CD4-positive, alpha-beta T cell treated with Interleukin-6 at 100 ng/mL for 8 hours (primary cell): Measurements from ENCODE around the gene ITPR3.

Experiments
- DNase-seq: peaks from one replicate; pipeline ENCODE4 v3.0.0-alpha.2; 2020; ENCODE audit warnings: mixed read lengths, low spot score

Gene ITPR3

DNA sequence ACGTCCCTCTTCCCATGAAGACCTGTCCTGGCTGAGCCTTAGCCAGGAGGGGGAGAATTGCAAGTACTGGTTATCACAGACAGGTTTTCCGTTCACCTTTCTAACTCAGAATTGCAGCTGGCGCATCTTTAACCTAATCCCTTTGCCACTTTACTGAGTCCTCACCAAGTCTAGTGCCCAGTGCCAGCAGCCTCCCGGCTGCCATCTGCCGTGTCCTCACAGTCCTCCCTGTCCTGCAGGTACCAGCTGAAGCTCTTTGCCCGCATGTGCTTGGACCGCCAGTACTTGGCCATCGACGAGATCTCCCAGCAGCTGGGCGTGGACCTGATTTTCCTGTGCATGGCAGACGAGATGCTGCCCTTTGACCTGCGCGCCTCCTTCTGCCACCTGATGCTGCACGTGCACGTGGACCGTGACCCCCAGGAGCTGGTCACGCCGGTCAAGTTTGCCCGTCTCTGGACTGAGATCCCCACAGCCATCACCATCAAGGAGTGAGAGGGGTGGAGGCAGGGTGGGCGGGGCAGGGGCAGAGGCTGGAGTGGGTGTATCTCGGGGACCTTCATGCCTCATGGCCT is 49.1 kb downstream of the ITPR3 start:
- no peak for DNase-seq

DNA sequence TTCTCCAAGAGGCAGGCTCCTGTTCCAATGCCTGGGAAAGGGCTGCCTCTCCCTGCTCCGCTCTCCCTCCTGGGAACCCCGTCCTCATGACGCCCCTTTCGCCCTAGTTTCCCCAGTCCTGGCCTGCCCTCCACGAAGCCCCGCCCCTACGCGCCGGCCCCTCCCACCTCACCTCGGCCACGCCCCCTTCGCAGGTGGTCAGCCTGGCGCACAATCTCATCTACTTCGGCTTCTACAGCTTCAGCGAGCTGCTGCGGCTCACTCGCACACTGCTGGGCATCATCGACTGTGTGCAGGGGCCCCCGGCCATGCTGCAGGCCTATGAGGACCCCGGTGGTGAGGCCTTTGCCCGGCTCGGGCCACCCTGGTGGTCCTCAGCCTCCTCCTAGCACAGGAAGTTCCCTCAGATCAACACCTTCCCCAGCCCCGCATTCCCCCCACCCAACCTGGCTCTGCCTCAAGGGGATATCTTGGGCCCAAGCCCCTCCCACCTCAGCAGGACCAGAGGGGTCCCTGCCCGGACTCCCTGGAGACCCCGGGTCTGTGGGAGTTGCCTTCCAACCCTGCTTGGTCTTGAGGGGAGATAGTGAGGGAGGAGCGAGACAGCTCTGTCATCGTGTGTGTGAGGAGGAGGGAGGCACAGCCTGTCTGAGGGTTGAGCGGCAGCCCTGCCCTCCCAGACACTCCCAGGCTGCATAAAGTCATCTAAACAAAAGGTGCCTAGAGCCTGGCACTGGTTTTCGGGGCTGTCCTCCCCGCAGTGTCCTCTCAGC is 50.0 kb downstream of the ITPR3 start:
- no peak for DNase-seq

DNA sequence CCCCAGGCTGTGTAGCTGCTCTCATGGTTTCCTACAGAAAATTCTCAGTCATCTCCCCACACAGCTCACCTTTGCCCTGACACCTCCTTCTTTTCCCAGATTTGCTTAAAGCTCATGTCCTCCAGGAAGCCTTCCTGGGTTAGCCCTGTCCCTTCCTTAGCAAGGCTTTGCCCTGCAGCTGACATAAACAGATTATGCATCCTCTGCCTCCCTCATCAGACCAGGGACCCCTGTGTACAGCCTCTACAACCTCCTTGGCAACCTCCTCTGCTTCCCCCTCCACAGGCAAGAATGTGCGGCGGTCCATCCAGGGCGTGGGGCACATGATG is 50.6 kb downstream of the ITPR3 start:
- DNase-seq = no peak

DNA sequence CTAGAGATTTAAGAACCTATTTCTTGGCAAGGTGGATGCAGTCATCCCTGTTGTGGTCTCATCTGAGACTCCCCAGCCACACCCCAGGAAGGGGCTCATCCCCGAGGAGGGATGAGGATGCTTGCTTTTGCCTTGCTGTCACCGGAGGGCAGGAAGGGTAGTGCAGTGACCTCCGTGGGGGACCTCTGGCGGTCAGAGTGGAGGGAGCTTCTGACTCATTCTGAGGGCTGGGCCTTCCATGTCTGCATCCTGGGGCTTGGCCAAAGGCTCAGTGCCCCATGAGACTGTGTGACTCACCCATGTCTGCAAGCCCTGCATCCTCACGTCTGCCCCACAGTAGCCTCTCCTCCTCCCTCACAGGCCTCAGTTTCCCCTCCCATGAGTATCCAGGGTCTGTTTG is 51.7 kb downstream of the ITPR3 start:
- no peak for DNase-seq

DNA sequence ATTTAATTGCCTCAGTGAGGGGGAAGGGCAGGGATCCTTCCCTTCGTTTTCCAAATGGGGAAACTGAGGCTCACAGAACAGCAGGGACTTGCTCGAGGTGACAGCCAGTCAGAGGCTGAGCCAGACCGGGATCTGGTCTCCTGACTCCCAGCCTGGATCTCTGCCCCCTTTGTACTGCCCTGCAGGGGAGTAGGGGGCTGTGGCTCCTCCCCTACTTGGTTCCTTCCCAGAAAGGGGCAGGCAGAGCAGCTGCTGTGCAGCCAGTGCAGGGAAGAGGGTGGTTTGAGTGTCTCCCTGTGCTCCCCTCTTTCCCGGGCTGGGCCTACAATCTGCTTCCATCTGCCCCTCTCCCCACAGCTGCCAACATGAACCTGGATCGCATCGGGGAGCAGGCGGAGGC is 52.7 kb downstream of the ITPR3 start:
- no peak for DNase-seq

DNA sequence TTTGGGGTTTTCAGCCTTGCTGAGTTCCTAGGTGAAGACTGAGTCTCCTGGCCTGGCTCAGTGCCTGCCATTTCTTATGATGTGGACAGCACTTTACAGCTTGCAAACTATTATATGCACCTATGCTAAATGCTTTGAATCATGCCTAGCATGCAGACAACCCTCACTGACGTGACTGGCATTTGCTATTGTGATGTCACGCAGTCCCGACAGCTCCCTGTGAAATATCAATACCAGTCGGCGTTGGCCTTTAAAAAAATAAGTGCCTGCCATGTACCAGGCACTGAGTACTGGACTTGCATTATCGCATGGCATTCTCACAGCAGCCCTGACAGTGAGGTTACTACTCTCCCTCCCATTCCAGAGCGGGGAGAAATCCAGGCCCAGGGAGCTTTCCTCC is 54.8 kb downstream of the ITPR3 start:
- no peak for DNase-seq

DNA sequence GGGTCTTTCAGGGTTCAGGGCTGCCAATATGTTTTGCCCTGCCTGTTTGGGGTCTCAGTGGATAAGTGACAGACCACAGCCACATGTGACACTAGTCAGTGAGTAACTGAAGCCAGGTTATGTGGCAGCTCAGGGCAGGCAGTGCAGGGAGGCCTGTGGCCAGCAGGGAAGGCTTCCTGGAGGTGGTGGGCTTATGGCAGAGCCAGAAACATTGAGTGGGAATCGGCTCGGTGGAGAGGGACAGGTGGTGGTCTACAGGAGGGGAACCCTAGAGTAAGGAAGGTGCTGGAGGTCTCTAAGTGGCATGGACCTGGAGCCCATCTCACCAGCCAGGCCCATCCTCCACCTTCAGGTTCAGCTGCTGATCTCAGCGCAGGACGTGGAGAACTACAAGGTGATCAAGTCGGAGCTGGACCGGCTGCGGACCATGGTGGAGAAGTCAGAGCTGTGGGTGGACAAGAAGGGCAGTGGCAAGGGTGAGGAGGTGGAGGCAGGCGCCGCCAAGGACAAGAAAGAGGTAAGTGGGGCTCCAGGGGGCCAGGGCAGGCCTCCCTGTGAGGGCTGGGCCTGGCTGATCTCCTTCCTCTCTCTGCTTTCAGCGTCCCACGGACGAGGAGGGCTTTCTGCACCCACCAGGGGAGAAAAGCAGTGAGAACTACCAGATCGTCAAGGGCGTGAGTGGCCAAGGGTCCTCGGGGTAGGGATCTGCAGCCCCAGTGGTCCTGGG is 55.5 kb downstream of the ITPR3 start:
- DNase-seq = no peak

DNA sequence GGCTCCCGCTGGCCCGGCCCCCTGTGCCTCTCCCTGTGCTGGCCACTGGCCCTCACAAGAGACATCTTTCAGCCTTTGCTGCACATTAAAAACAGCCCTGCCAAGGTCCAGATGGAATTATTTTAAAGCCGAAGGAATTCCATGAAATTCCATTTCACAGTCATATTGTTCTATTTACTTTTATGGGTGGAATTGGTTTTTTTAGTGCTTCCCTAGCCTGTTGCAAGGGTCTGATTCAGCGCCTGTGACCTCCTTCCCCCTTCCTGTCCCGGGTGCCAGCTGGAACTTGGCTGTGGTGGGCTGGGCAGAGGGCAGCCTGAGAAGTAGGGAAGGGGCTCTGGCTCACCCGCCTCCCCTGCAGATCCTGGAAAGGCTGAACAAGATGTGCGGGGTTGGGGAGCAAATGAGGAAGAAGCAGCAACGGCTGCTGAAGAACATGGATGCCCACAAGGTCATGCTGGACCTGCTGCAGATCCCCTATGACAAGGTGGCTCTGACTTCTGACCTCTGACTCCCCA is 56.1 kb downstream of the ITPR3 start:
- no peak for DNase-seq

DNA sequence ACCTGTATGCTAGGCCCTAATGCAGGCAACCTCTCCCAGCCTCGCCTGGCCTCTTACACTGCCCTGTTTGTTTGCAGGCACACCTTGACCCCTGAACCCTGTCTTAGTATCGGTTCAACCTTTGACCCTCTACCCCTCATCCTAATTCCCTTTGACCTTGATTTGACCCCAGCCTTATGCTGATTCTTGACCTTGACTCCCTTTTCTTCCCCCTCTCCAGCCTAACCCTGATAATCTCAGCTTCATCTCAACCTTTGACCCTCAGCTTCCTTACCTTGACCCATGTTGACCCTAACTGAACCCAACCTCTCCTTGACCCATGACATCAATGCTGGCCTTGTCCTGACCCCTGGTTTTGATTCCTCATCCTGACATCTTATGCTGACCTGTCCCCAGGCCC is 56.6 kb downstream of the ITPR3 start:
- no peak for DNase-seq

DNA sequence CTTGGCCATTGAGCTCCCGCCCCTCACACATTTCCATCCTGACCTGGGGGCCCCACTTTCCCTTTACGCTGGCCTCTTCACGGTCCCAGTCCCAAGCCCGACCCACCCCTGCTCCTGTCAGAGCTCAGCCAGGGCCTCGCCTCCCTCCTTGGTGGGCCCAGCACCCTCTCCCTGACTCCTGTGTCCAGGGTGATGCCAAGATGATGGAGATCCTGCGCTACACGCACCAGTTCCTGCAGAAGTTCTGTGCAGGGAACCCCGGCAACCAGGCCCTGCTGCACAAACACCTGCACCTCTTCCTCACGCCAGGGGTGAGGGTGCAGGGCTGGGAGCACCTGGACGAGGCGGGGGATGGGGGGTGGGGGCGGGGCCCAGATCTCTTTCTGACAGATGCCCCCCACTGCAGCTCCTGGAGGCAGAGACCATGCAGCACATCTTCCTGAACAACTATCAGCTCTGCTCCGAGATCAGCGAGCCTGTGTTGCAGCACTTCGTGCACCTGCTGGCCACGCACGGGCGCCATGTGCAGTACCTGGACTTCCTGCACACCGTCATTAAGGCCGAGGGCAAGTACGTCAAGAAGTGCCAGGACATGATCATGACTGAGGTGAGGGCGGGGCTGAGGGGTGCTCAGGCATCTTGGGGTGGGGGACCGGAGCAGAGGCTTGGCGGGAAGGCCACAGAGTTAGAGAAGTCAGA is 57.3 kb downstream of the ITPR3 start:
- DNase-seq = no peak

DNA sequence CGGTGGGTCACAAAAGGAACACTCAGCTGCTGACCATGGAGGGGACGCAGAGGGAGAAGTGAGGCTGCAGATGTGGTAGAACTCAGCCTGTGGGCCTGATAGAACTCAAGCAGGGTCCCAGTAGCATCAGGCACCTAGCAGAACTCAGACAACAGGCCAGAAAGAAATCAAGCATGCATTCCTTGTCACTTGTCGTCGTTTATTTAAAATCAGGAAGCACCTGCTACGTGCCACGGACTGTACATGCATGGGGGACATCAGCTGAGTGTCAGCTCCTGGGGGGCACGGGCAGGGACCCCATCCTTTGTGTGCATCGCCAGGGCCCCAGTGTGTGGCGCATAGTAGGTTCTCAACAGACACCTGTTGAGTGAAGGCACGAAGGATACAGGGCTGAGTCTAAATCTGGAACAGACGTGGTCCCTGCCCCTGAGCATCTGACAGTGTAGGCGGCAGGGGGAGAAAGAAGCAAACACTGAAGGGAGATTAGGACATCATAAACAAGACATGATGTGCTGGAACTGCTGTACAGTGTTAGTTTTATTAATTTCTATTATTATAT is 57.9 kb downstream of the ITPR3 start:
- no peak for DNase-seq

DNA sequence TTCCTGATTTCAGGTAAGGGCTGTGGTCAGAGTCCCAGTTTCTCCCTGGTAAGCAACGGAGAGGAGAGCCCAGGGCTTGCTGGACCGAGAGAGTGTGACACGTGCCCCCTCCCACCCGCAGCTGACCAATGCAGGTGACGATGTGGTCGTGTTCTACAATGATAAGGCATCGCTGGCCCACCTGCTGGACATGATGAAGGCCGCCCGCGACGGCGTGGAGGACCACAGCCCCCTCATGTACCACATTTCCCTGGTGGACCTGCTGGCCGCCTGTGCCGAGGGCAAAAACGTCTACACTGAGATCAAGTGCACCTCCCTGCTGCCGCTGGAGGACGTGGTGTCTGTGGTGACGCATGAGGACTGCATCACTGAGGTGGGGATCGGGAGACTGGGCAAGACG is 58.6 kb downstream of the ITPR3 start:
- no peak for DNase-seq

DNA sequence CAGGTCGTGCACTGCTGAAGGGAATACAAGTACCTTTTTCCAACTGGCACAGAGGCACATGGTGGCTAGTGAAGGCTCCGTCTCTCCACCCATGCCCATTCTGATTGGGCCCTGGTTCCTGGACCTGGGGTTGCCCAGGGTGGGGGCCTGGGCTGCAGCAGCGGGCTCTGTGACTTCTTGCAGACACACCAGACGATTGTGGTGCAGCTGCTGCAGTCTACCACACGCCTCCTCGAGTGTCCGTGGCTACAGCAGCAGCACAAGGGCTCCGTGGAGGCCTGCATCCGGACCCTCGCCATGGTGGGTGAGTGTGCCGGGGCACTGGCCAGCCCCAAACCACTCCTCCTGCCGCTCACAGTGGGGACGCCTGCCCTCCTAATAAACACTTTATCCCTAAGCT is 61.2 kb downstream of the ITPR3 start:
- no peak for DNase-seq

DNA sequence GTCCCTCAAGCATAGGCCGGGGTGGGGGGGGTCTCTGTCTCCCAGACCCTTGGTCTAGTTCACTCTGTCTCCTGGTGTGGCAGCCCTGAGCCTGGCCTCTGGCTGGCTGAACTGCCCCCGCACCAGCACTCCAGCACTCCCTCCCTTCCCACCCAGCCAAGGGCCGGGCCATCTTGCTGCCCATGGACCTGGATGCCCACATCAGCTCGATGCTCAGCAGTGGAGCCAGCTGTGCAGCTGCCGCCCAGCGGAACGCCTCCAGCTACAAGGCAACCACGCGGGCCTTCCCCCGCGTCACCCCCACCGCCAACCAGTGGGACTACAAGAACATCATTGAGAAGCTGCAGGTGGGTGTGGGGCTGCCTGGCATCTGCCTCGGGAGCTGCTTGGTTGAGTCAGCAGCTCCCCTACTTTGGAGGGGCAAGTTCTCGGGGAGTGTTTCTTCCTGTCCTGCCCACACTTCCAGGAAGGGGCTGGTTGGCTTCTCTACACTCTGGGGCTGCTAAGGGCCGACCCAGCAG is 62.0 kb downstream of the ITPR3 start:
- peak; percentile 22 for DNase-seq

DNA sequence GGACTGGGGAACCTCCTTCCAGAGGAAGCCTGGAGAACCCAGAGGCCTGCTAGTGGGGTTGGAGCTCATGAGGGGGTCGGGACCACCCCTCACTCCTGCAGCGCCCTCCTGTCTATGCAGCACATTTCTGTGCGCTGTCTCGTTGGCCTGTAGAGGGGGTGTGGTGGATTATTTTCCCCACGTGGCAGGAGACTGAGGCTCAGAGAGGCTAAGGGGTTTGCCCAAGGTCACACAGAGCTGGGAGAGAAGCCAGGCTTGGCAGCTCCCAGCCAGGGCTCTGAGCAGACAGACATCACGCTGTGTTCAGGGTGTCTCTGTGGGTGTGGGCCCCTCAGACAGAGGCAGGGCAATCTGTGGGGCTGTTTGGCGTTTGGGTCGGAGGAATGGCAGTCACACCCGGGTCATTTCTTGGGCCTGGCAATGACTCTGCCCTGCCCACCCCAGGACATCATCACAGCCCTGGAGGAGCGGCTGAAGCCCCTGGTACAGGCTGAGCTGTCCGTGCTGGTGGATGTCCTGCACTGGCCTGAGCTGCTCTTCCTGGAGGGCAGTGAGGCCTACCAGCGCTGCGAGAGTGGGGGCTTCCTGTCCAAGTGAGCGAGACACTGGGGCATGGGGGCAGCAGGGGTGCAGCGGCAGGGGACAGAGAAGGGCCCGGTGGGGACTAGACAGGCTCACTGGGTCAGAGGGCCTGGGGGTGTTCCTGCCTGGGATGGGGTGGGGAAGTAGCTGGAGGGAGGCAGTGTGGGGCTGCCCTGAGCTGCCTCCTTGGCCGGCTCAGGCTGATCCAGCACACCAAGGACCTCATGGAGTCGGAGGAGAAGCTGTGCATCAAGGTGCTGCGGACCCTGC is 62.7 kb downstream of the ITPR3 start:
- no peak for DNase-seq

DNA sequence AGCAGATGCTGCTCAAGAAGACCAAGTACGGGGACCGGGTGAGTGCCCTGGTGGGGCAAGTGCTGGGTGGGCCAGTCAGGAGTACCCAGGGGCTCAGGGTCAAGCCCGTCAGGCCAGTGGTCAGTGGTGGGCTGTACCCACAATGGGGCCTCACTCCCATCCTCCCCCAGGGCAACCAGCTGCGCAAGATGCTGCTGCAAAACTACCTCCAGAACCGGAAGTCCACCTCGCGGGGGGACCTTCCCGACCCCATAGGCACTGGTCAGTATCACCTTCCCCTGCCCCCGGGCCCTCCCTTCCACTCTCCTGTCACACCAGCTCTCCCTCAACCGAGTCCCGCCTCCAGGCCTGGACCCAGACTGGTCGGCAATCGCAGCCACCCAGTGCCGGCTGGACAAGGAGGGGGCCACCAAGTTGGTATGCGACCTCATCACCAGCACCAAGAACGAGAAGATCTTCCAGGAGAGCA is 63.3 kb downstream of the ITPR3 start:
- DNase-seq = no peak

DNA sequence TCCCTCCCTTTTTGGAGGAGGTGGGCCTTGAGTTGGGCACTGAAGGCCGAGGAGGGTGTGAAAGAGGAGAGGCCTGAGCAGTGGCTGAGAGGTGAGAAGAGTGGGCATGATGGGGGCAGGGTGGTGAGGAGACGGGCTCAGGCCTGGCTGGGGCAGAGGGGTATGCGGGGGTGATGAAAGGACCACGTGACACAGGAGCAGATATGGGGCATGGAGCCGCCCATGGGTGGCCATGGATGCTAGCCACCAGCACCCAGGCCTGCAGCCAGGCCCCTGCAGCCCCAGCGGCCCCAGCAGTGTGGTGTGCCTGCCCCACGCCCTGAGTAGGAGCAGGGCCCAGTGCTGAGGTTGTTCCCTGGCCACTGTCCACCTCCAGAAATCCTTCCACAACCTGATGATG is 63.9 kb downstream of the ITPR3 start:
- no peak for DNase-seq

DNA sequence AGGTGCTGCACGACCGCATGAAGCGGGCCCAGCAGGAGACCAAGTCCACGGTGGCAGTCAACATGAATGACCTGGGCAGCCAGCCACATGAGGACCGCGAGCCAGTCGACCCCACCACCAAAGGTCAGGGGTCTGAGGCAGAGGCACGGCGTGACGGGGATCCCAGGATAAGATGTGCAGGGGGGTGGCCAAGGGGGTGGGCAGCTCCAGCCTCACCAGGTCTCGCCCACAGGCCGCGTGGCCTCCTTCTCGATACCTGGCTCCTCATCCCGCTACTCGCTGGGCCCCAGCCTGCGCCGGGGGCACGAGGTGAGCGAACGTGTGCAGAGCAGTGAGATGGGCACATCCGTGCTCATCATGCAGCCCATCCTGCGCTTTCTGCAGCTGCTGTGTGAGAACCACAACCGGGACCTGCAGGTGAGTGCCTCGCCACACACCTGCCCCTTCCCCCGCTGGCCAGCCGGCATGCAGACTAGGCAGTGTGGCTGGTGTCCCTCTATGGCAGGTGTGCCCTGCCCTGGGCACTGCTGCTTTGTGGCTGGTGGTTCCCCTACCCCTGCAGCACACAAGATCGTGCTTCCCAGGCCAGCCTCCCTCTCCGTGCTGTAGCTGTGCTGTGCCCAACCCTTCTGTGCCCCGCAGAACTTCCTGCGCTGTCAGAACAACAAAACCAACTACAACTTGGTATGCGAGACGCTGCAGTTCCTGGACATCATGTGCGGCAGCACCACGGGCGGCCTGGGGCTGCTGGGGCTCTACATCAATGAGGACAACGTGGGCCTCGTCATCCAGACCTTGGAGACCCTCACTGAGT is 64.5 kb downstream of the ITPR3 start:
- no peak for DNase-seq

DNA sequence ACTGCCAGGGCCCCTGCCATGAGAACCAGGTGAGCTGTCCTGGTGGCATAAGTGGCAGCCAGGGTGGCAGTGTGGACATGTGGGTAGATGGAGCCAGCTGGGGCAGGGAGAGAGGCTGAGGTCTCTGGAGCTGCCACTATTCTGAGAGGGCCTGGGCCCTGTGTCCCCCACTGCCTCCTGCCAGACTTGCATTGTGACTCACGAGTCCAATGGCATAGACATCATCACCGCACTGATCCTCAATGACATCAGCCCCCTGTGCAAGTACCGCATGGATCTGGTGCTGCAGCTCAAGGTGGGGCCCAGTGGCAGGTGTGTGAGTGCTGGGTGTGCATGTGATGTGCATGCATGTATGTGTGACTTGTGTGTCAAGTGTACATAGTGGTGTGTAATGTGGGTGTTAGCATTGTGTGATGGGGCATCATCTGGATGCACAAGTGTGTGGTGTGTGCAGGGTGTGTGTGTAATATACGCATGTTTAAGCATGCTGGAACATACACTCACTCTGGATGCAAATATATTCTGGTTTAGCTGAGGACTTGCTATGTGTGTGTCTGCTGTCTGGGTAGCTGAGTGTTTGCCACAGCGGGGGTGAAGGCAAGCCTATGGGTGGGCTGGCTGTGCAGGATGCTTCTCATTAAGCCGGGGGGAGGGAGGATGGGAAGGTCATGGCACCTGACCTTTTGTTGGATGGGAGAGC is 65.3 kb downstream of the ITPR3 start:
- no peak for DNase-seq
